Panc1 (cell line): ENCODE measurements around the gene DPPA5.

Experiments used
- CTCF ChIP-seq: fragments of 450-650 bp; IDR thresholded peaks from 2 replicates; pipeline ENCODE4 v1.5.1; 2017; ENCODE audit warnings: mild to moderate bottlenecking
- POLR2AphosphoS5 ChIP-seq: IDR thresholded peaks from 2 replicates; pipeline ENCODE4 v1.6.1; 2012; ENCODE audit warnings: mild to moderate bottlenecking, low read depth, low read length, moderate library complexity
- REST ChIP-seq, 2 experiments: IDR thresholded peaks; 2 replicates each; pipeline ENCODE4 v1.6.1; 2011 to 2012; ENCODE audit warnings: low read depth in 2 of 2, control low read depth in 1 of 2, low read length in 1 of 2, mild to moderate bottlenecking in 1 of 2, moderate library complexity in 1 of 2; ENCODE audit not compliant: insufficient read depth in 1 of 2

- no peak for TF ChIP-seq CTCF
- TF ChIP-seq REST (IDR thresholded peaks at IDR 0.05; ENCODE audit: insufficient read depth in 1 of 2, low read depth in 2 of 2, low read length in 1 of 2) = no peak
- no peak for TF ChIP-seq POLR2AphosphoS5
Observed at GRCh38 chr6:73340048-73340447, 14.0 kb downstream of the DPPA5 start.
